CD14-positive monocyte (primary cell): ENCODE measurements around the gene SCD5. TPM values are rescaled to one million over a fixed set of nuclear protein-coding genes. Genes with fewer than 3 reads are reported as not detected.

ENCODE experiments used
- DNase-seq, 3 donors: peaks; one replicate each; pipeline ENCODE4 v3.0.0-alpha.2; 2011 to 2022
- H2AFZ ChIP-seq: 2 replicates; pipeline ENCODE4 v1.6.0; 2012; ENCODE audit warnings: mild to moderate bottlenecking, low read depth, low read length, inconsistent platforms; ENCODE audit not compliant: insufficient read depth, poor library complexity, severe bottlenecking
- H3K27ac ChIP-seq, 2 donors: 1 replicate in 1 of 2; 2 replicates in 1 of 2; pipeline ENCODE4 v1.5.1; 2012 to 2013; ENCODE audit warnings: low read length in 2 of 2, control low read depth in 1 of 2, inconsistent platforms in 1 of 2, low read depth in 1 of 2, mild to moderate bottlenecking in 1 of 2
- H3K27me3 ChIP-seq, 2 donors: one replicate each; pipeline versions ENCODE4 v1.6.0 to v1.6.1; 2011 to 2013; ENCODE audit warnings: low read length in 2 of 2; ENCODE audit not compliant: control insufficient read depth in 2 of 2, insufficient read depth in 2 of 2
- H3K36me3 ChIP-seq, 2 donors: replicated peaks in 1 of 2; 1 replicate in 1 of 2; 2 replicates in 1 of 2; pipeline versions ENCODE4 v1.5.1 to v1.6.1; 2012 to 2013; ENCODE audit warnings: low read length in 2 of 2, control low read depth in 1 of 2, inconsistent platforms in 1 of 2, mild to moderate bottlenecking in 1 of 2; ENCODE audit not compliant: insufficient read depth in 2 of 2, control insufficient read depth in 1 of 2
- H3K4me1 ChIP-seq, 2 donors: 1 replicate in 1 of 2; 2 replicates in 1 of 2; pipeline versions ENCODE4 v1.5.1 to v1.6.1; 2012 to 2013; ENCODE audit warnings: low read length in 2 of 2, control low read depth in 1 of 2, inconsistent platforms in 1 of 2, mild to moderate bottlenecking in 1 of 2, moderate library complexity in 1 of 2; ENCODE audit not compliant: insufficient read depth in 2 of 2, control insufficient read depth in 1 of 2
- H3K4me2 ChIP-seq: replicated peaks from 2 replicates; pipeline ENCODE3; 2012; ENCODE audit warnings: low read length, moderate library complexity, mild to moderate bottlenecking; ENCODE audit not compliant: poor library complexity, severe bottlenecking; ENCODE audit errors: extremely low read depth
- H3K4me3 ChIP-seq, 3 experiments: fragments of 200-600 bp in 1 of 3; sonication (generic) in 1 of 3; replicated peaks in 1 of 3; 1 replicate in 2 of 3; 2 replicates in 1 of 3; pipeline ENCODE4 v1.5.1; 2011 to 2013; ENCODE audit warnings: low read length in 3 of 3, mild to moderate bottlenecking in 3 of 3, control low read depth in 2 of 3, low read depth in 2 of 3, inconsistent platforms in 1 of 3, moderate library complexity in 1 of 3
- H3K79me2 ChIP-seq: 2 replicates; pipeline ENCODE4 v1.6.0; 2012; ENCODE audit warnings: mild to moderate bottlenecking, control low read depth, inconsistent platforms, low read length, moderate library complexity; ENCODE audit not compliant: insufficient read depth
- H3K9ac ChIP-seq: 2 replicates; pipeline ENCODE4 v1.6.0; 2017; ENCODE audit warnings: low read length, mild to moderate bottlenecking; ENCODE audit not compliant: insufficient read depth, poor library complexity, severe bottlenecking
- H3K9me3 ChIP-seq, 2 donors: replicated peaks in 1 of 2; 1 replicate in 1 of 2; 2 replicates in 1 of 2; pipeline versions ENCODE4 v1.5.1 to v1.6.1; 2012 to 2013; ENCODE audit warnings: low read length in 2 of 2, control low read depth in 1 of 2; ENCODE audit not compliant: control insufficient read depth in 1 of 2, insufficient read depth in 1 of 2
- H4K20me1 ChIP-seq: 2 replicates; pipeline ENCODE4 v1.6.0; 2012; ENCODE audit warnings: mild to moderate bottlenecking, low read length, control low read depth, moderate library complexity; ENCODE audit not compliant: insufficient read depth
- H3K27ac Mint-ChIP-seq, 7 donors: one replicate each; pipeline ENCODE4 v1.8.0; 2020; ENCODE audit warnings: mild to moderate bottlenecking in 7 of 7, mixed read lengths in 7 of 7, moderate library complexity in 6 of 7, inconsistent platforms in 2 of 7
- H3K27me3 Mint-ChIP-seq, 3 donors: one replicate each; pipeline ENCODE4 v1.8.0; 2021 to 2022; ENCODE audit warnings: low read depth in 3 of 3, mild to moderate bottlenecking in 3 of 3, mixed read lengths in 3 of 3, moderate library complexity in 3 of 3, inconsistent platforms in 1 of 3
- H3K36me3 Mint-ChIP-seq, 2 donors: one replicate each; pipeline ENCODE4 v1.8.0; 2020; ENCODE audit warnings: mixed read lengths in 2 of 2, inconsistent platforms in 1 of 2, mild to moderate bottlenecking in 1 of 2
- H3K4me1 Mint-ChIP-seq: one replicate; pipeline ENCODE4 v1.8.0; 2020; ENCODE audit warnings: mild to moderate bottlenecking, mixed read lengths
- H3K4me3 Mint-ChIP-seq, 2 donors: one replicate each; pipeline ENCODE4 v1.8.0; 2020; ENCODE audit warnings: mild to moderate bottlenecking in 2 of 2, mixed read lengths in 2 of 2, moderate library complexity in 1 of 2
- H3K9me3 Mint-ChIP-seq, 7 donors: one replicate each; pipeline ENCODE4 v1.8.0; 2020 to 2022; ENCODE audit warnings: mixed read lengths in 7 of 7, mild to moderate bottlenecking in 6 of 7, moderate library complexity in 6 of 7, inconsistent platforms in 2 of 7
- WGBS: methylation state at CpG from one replicate; pipeline ENCODE4 v1.1.5; 2013; ENCODE audit warnings: missing lambda C conversion rate; ENCODE audit not compliant: insufficient coverage; 5-methylcytosine and 5-hydroxymethylcytosine counted together
- intact Hi-C, 2 donors: fragments of 100-400 bp; cut with micrococcal nuclease; formaldehyde crosslinking; loops; one replicate each; pipeline versions ENCODE4 v1.15.0 to v1.15.1; 2023
- polyA plus RNA-seq, 3 donors: library from polyadenylated mRNA; depleted of rRNA in 1 of 3; unstranded in 2 of 3; stranded (reverse) in 1 of 3; fragments of 300-500 nt in 2 of 3; fragments of >200 nt in 1 of 3; fragmentation: Illumina TruSeq in 2 of 3; gene quantifications; 1 replicate in 2 of 3; 2 replicates in 1 of 3; pipeline ENCODE4 v1.2.3, GENCODE V29; 2012 to 2021
- TF ChIP-seq, protein P1 (sequence below): fragments of 200-600 bp; IDR thresholded peaks from one replicate; pipeline ENCODE4 v1.8.0; 2022; ENCODE audit warnings: antibody characterized with exemption, mild to moderate bottlenecking

Gene SCD5
- polyA plus RNA-seq, 3 donors: 0.28 to 1.3 (median 0.61) TPM

DNA sequence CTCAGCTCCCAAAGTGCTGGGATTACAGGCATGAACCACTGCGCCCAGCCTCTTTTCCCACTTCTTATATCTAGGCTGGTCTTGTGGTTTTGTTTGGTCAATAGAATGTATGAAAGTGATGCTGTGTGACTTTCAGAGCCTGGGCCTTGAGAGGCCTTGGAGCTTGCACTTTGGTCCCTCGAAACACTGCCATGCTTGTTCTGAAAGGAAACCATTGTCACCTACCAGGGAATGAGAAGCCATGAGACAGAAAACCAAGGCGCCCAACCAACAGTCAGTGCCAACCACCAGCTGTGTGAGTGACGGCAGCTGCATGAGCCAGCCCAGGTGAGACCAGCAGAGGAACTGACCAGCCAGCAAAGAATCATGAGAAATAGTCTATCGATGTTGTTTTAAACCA lies 57.4 kb downstream of the SCD5 start:
- Histone ChIP-seq H3K4me2 (no peak overlapping the region), H3K27ac (no peak overlapping the region), H3K9ac (no peak overlapping the region), H4K20me1 (no peaks in the 10 kb centered on the region), H3K4me3 (no peak overlapping the region), H3K4me1 (no peaks in the 10 kb centered on the region), H2AFZ (no peak overlapping the region), H3K79me2 (no peaks in the 10 kb centered on the region), H3K27me3 (no peaks in the 10 kb centered on the region), H3K36me3 (no peaks in the 10 kb centered on the region), H3K9me3 (no peaks in the 10 kb centered on the region)
- Mint-ChIP-seq H3K27me3 (peaks cover 0 to 7% (median 2%) of the 10 kb centered on the region in 3 donors), H3K4me1 (no peaks in the 10 kb centered on the region), H3K4me3 (no peak overlapping the region), H3K27ac (peak overlapping the region in 1 of 7 donors; percentile 41), H3K36me3 (no peaks in the 10 kb centered on the region), H3K9me3 (no peaks in the 10 kb centered on the region)
- no peak for DNase-seq
- WGBS: 93% methylated on average over 3 of the region's 5 CpGs
- TF ChIP-seq, protein P1, sequence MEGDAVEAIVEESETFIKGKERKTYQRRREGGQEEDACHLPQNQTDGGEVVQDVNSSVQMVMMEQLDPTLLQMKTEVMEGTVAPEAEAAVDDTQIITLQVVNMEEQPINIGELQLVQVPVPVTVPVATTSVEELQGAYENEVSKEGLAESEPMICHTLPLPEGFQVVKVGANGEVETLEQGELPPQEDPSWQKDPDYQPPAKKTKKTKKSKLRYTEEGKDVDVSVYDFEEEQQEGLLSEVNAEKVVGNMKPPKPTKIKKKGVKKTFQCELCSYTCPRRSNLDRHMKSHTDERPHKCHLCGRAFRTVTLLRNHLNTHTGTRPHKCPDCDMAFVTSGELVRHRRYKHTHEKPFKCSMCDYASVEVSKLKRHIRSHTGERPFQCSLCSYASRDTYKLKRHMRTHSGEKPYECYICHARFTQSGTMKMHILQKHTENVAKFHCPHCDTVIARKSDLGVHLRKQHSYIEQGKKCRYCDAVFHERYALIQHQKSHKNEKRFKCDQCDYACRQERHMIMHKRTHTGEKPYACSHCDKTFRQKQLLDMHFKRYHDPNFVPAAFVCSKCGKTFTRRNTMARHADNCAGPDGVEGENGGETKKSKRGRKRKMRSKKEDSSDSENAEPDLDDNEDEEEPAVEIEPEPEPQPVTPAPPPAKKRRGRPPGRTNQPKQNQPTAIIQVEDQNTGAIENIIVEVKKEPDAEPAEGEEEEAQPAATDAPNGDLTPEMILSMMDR: no peak
- intact Hi-C loops: loop anchor here in 1 of 2 donors (5.0 kb wide), 1 partner anchor 279 kb away; no protein-coding TSS in a partner anchor

DNA sequence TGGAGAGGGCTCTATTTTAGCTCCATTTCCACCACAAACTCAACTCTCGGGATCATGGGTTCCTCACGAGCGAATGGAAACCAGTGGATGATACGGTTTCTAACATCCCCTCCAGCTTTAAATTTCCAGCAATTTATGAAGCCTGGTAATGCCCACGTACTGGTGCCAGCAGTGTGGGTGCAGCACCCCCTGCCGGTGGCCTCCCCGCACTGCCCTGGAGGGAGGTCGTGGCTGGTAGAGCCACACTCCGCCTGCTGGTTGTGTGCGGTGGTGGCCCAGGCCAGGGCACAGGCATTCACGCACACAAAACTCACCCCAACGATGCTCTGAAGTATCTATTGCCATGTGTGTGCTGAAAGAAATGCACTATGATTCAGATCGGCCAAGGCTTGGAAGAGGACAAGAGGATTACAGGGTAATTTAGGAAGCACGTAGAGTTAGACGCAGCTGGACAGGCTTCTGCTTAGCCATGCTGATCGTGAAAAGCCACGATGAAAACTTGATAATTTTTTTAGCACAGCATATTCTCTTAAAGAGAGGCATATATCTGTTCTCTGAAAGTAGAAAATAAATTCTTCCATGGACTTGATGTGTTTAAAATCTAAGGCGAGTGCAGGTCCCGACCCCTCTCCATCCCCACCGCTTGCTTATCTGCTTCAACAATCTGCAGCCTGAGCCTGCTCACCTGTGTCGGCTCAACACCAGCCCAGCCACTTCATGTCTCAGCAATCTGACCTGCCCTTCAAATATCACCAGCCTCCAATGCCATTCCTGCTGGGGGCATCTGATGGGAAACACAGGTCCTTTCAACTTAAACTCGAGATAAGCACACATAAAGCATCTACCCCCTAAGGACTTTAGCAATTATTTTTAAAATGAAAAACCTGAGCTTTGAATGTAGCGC lies 59.1 kb downstream of the SCD5 start:
- Mint-ChIP-seq H3K36me3 (no peaks in the 10 kb centered on the region), H3K9me3 (no peaks in the 10 kb centered on the region), H3K27me3 (peaks cover 0 to 7% (median 2%) of the 10 kb centered on the region in 3 donors), H3K4me3 (no peak overlapping the region), H3K27ac (peak overlapping the region in 1 of 7 donors; percentile 30), H3K4me1 (no peaks in the 10 kb centered on the region)
- no peaks in the 10 kb centered on the region for H3K9me3 ChIP-seq
- H3K79me2 ChIP-seq: no peaks in the 10 kb centered on the region
- peak overlapping the region; percentile 41 for H2AFZ ChIP-seq
- H3K4me2 ChIP-seq: no peak overlapping the region
- no peaks in the 10 kb centered on the region for H3K36me3 ChIP-seq
- H3K4me1 ChIP-seq: no peaks in the 10 kb centered on the region
- H4K20me1 ChIP-seq: no peaks in the 10 kb centered on the region
- H3K27ac ChIP-seq: no peak overlapping the region
- H3K27me3 ChIP-seq: no peaks in the 10 kb centered on the region
- intact Hi-C loops: loop anchor here (2.0 to 5.0 kb wide), 2 partner anchors 277 kb away; no protein-coding TSS in a partner anchor
- WGBS: 62% methylated on average over 10 of the region's 23 CpGs
- H3K9ac ChIP-seq: no peak overlapping the region
- H3K4me3 ChIP-seq: no peak overlapping the region
- TF ChIP-seq, protein P1: peak; percentile 96
- peak; percentile 40 to 53 (median 42) for DNase-seq
